ENCODE results near the gene MED29.
A peak's percentile ranks its signal among the peaks of the same experiment; 100 is the strongest.

The MED29 gene

DNA sequence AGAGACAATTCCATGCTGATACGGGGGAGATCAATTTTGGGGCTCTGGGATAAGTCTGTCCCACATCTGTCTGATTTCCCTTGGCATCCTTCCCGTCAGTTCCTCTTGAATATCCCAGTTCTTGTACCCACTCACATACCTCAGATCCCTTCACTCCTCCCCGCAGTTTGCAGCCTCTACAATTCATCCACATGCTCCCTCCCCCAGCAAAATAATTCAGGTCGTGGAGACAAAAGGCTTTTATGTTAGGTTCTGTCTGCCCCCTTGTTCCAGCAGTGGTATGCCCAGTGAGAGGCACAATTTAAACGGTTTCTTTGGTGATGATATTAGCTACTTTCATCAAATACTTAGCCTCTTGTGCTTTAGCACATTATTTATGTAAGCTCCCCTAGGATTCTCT is 35.0 kb downstream of the MED29 start:
- no peak for DNase-seq (ENCODE audit: low read depth in 1 of 2, low spot score in 1 of 2)

- DNase-seq (ENCODE audit: low read depth in 1 of 2, low spot score in 1 of 2) = no peak
Measured at GRCh38 chr19:39427707-39428106, 36.5 kb downstream of the MED29 start.

DNA sequence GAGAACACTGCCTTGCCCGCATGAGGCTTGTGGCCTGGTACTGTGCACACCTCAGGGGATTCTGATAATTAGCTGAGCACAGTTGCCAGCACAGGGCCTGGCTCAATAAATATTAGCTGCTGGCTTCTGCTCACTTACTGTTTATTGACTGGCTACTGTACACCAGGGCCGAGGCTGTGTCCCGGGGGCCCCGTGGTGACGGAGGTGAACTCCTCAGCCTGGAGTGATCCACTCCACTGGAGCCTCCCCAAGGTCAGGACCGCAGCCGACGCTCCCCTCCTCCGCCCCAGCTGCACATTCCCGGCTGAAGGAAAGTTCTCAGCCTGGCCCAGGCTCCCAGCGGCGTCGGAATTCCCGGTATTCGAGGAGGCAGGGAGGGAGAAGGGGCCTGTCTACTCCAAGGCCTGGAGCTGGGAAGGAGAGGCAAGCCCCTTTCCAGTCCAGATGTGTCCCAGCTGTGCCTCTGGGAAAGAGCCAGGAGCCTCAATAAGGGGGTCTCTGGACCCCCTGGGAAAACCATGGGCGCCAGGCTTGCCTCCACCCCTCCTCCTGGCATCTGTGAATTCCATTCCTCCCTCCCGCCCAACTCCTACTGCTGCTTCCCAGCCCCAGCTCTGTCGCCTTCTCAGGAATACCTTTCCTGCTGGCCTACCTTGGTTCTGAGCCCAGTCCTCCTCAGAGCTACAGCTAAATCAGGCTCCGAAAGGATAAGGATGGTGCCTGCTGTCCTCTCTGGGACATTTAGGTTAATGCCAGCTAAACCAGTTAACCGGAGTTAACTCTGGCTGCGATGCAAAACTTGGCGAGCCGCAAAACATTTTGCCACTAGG is 37.3 kb downstream of the MED29 start:
- DNase-seq (ENCODE audit: low read depth in 1 of 2, low spot score in 1 of 2) = no peak

DNA sequence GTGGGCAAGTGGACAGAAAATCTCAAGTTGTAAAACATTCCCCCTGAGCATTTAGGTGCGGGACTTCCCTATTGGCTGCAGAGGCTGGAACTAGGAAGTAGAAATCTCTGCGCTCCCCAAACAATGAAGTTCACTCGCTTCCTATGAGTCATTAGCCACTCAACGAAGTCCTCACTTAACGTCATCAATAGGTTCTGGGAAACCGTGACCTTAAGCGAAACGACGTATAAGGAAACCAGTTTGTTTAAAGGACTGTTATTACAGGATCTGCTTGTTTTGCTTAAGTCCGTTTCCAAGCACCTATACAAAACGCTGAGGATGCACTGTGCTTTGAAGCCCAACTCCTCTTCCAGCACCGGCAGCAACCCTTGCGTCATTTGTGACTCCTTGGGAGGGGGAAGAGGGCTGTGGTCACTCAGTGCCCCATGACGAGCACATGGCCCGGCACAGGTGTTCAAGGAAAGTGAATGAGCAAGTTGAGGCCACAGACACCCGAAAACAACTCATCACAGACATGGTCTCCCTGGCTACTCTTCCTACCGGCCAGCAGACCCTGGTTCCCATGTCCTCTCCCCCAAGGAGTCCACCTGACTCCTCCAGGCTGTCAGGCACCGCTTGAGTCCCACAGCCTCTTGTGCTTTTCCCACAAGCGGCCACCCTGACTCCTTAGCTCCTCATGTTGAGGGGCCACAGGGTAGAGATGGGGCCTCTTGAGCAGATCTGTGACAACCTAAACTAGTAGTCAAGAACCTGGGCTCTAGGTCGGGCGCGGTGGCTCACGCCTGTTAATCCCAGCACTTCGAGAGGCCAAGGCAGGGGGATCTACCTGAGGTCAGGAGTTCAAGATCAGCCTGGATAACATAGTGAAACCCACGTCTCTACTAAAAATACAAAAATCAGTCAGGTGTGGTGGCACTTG is 39.8 kb downstream of the MED29 start:
- peak in 1 of 2 donors; percentile 66 for DNase-seq (ENCODE audit: low read depth in 1 of 2, low spot score in 1 of 2)

DNA sequence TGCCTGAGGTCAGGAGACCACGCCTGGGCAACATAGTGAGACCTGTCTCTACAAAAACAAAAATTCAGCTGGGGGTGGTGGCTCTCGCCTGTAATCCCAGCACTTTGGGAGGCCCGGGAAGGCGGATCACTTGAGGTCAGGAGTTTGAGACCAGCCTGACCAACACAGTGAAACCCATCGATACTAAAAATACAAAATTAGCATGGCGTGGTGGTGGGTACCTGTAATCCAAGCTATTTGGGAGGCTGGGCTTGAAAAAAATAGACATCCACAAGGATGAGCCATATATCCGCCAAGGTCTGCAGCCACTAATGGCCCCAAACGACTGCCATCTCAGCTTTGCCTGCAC is 41.5 kb downstream of the MED29 start:
- DNase-seq (ENCODE audit: low read depth in 1 of 2, low spot score in 1 of 2) = no peak

- no peak for DNase-seq (ENCODE audit: low read depth in 1 of 2, low spot score in 1 of 2)
Measured at GRCh38 chr19:39433480-39434079, 42.4 kb downstream of the MED29 start.

DNA sequence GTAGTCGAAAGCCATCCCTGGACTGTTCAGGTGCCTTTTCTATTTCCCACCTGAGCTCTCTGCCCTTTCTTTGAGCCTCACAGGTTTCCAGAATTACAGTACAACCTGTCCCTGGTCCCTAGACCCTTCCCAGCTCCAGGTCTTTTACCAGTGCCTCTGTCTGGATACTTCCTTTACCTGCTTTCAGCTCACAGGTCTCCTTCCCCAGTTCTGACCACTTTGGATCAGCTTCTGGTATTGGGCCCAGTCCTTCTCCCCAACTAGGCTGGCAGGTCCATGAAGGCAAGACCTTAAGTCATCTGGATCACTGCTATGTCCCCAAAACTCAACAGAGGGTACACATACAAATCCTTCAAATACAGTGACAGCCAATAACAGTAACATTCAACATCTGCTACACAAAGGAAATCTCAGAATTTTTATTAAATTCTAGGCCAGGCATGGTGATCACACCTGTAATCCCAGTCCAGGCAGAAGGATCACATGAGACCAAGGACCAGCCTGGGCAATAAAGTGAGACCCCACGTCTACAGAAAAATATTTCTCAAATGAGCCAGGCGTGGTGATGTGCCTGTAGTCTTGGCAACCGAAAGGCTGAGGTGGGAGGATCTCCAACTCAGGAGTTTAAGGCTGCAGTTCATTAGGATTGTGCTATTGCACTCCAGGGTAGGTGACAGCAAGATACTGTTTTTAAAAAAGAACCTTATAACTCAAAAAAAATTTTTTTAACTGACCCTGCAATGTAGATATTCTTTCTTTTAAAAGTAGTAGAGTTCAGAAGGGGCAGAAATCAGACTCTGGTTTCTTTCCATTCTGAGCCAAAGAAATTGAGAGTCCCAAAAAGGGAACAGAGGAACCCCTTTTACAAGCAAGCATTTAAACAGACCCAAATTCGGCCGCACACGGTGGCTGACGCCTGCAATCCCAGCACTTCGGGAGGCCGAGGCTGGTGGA is 43.2 kb downstream of the MED29 start:
- DNase-seq (ENCODE audit: low read depth in 1 of 2, low spot score in 1 of 2) = no peak

DNA sequence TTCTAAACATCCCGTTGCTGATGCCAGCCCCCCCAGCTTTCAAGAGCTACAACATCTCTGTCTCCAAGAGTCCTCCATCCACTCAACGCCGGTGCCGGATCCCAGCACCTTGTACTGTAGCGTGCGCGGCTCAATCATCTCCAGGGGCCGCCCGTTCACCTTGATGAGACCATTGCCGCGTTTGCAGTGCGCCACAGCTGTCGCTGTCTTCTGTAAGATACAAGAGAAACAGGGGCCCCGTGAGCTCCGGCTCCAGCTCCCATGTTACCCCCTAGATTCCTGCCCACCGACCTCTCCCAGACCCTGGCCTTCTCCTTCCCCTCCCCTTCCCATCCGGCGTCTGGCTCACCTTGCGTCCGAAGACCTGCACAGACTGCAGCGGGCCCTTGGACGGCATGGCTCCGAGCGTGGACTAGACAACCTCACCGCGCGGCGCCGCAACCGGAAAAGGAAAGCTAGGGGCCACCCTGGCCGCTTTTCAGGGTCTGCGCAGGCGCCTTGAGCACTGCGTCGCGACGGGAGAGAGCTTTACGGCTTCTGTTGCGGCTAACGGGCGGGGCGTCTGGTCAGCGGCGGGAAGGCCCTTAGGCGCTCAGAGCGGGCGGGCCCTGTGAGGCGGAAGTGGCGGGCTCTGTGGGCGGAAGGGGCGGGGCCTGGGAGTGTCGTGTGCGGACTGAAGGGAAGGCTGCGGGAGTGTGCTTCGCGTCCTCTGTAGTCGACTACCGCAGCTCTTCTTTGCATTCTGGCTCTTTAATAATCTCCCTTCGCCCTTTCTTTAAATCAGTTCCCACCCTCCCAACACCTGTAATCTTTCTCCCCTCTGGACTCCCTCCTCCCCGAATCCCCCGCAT is 44.5 kb downstream of the MED29 start, which contains the start of gene RPS16:
Gene RPS16, minus strand, starts transcription at position 451 of the 851 bp plus-strand sequence. Its CDS starts 54 bp downstream, at position 397.
- DNase-seq (ENCODE audit: low read depth in 1 of 2, low spot score in 1 of 2) = peak; percentile 98 to 99

- no peak for DNase-seq (ENCODE audit: low read depth in 1 of 2, low spot score in 1 of 2)
Measured at GRCh38 chr19:39436350-39436716, 45.2 kb downstream of the MED29 start.

DNA sequence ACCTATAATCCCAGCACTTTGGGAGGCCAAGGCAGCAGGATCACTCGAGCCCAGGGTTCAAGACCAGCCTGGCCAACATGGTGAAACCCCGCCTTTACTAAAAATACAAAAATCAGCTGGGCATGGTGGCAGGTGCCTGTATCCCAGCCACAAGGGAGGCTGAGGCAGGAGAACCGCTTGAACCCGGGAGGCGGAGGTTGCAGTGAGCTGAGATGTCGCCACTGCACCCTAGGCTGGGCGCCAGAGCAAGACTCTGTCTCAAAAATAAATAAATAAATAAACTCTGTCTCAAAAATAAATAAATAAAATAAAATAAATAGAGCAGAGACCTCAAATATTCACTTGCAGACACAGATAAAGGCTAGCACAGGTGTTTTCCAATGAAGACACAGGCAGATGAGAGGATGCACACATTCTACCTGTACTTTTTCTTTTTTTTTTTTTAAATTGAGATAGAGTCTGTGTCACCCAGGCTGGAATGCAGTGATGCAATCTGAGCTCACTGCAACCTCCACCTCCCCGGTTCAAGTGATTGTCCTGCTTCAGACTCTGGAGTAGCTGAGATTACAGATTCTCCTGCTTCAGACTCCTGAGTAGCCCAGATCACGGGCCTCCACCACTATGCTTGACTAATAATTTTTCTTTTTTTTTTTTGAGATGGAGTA is 47.2 kb downstream of the MED29 start:
- DNase-seq (ENCODE audit: low read depth in 1 of 2, low spot score in 1 of 2) = no peak

- DNase-seq (ENCODE audit: low read depth in 1 of 2, low spot score in 1 of 2) = no peak
Measured at GRCh38 chr19:39444598-39445195, 53.5 kb downstream of the MED29 start.

GRCh38 chr19:39445196-39446111 is 54.3 kb downstream of the MED29 start, which contains the start of gene SUPT5H:
SUPT5H (plus strand) TSS chr19:39445582; CDS start chr19:39445891, 309 bp downstream.
- DNase-seq (ENCODE audit: low read depth in 1 of 2, low spot score in 1 of 2) = peak; percentile 93 to 95

- DNase-seq (ENCODE audit: low read depth in 1 of 2, low spot score in 1 of 2) = no peak
Measured at GRCh38 chr19:39446365-39447084, 55.3 kb downstream of the MED29 start.

DNA sequence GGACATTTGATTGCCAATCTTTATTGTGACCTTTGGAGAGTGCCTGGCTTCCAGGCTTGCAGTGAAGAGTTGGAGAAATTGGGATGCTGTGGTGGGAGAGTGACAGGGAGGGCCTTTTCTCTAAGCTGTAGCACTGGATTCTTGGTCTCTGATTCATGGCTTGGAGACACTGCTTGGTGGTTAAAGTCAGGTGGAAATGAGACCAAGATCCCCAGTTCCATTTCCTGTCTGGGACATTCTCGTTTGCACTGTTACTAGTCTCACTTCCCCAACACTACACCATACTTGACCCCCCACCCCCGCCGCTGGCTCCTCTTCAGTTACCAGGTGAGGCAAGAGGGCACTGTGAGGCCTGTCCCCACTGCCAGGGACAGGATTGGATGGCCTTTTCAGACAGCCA is 57.1 kb downstream of the MED29 start:
- no peak for DNase-seq (ENCODE audit: low read depth in 1 of 2, low spot score in 1 of 2)

DNA sequence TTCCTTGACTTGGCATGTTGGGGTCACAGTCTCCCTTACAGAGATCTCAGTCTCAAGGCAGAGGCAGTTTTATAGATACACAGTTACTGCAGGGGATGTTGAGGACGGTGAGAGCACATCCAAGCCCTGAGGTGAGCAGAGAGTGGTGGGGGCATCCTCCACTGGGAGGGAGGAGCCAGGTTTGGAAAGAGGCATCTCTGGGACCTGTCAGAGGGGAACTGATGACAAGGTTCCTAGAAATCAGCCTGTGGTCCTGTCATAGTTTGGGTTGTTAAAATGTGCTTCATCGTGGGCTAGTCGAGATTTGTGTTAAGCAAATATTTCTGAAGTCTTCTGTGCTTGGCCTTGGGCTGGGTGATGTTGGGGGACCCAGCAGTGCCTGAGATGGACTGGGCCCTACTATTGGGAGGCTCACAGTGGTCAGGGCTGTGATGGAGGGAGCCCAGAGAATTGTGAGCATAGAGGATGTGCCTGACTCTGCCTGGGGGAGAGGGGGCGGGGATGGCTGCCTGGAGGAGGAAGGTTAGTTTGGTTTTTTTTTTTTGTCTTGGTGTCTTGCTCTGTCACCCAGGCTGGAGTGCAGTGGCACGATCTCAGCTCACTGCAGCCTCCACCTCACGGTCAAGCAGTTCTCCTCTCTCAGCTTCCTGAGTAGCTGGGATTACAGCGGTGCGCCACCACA is 58.1 kb downstream of the MED29 start:
- DNase-seq (ENCODE audit: low read depth in 1 of 2, low spot score in 1 of 2) = no peak
